A549 (cell line): ENCODE data around the gene REV1. TPM values are rescaled to one million over a fixed set of nuclear protein-coding genes. Genes with fewer than 3 reads are reported as not detected.

ENCODE experiments used
- ATAC-seq, 2 experiments: fragments of 200-7000 bp in 1 of 2; fragments of >200 bp in 1 of 2; cut with Nextera tagmentation in 1 of 2; cut with Tn5 transposase in 1 of 2; 3 replicates each; pipeline versions ENCODE4 v1.8.0 to v1.9.1; 2018 to 2020; ENCODE audit warnings: mild to moderate bottlenecking in 1 of 2, moderate library complexity in 1 of 2
- CTCF ChIA-PET: fragments of 300-600 bp; sonication (Branson Sonifier 250); formaldehyde crosslinking; extraction: SDS; loops from one replicate; lab custom pipeline; 2021; ENCODE audit warnings: antibody characterized with exemption, inconsistent platforms; lab: Yijun Ruan, JAX
- POLR2A ChIA-PET: fragments of 350-600 bp; formaldehyde crosslinking; extraction: SDS; loops from one replicate; lab custom pipeline; 2021; ENCODE audit warnings: antibody characterized with exemption, inconsistent platforms; lab: Yijun Ruan, JAX
- DNase-seq, 2 experiments: peaks; one replicate each; pipeline versions ENCODE4 v3.0.0 to v3.0.0-alpha.2; 2011 to 2016; ENCODE audit warnings: low read depth in 1 of 2, low spot score in 1 of 2
- FAIRE-seq: peaks from 2 replicates; lab custom pipeline; 2011; peaks lifted over from hg19 to GRCh38; lab: Jason Lieb, UNC
- H3K27ac ChIP-seq, 2 experiments: fragments of >200 bp; sonication (Bioruptor Twin); formaldehyde crosslinking; 3 replicates each; pipeline ENCODE4 v1.5.1; 2016 to 2017
- H3K4me1 ChIP-seq: fragments of >200 bp; sonication (Bioruptor Twin); formaldehyde crosslinking; 3 replicates; pipeline ENCODE4 v1.6.1; 2016
- H3K4me2 ChIP-seq: fragments of >200 bp; sonication (Bioruptor Twin); formaldehyde crosslinking; 3 replicates; pipeline ENCODE4 v1.6.1; 2016
- H3K4me3 ChIP-seq: fragments of >200 bp; sonication (Bioruptor Twin); formaldehyde crosslinking; 3 replicates; pipeline ENCODE4 v1.5.1; 2016
- H3K9me3 ChIP-seq: fragments of >200 bp; sonication (Bioruptor Twin); formaldehyde crosslinking; 3 replicates; pipeline ENCODE4 v1.6.1; 2016
- CBX2 ChIP-seq: fragments of 200-600 bp; sonication (generic); IDR thresholded peaks from 2 replicates; pipeline ENCODE4 v1.6.1; 2016; ENCODE audit warnings: low read depth, mild to moderate bottlenecking, borderline replicate concordance
- CEBPB ChIP-seq, 2 experiments: fragments of >200 bp in 1 of 2; sonication (Bioruptor Twin) in 1 of 2; formaldehyde crosslinking in 1 of 2; IDR thresholded peaks; 2 replicates each; pipeline ENCODE4 v1.6.1; 2012 to 2016
- CHD2 ChIP-seq: fragments of 150-350 bp; IDR thresholded peaks from 2 replicates; pipeline ENCODE4 v1.6.1; 2014; ENCODE audit warnings: low read length; ENCODE audit not compliant: partially characterized antibody
- CTCF ChIP-seq: fragments of >200 bp; sonication (Bioruptor Twin); formaldehyde crosslinking; IDR thresholded peaks from 3 replicates; pipeline ENCODE4 v1.5.1; 2016
- E2F6 ChIP-seq: IDR thresholded peaks from 2 replicates; pipeline ENCODE4 v1.6.1; 2012; ENCODE audit warnings: low read depth, borderline replicate concordance
- EHF ChIP-seq: fragments of 250-450 bp; sonication (Bioruptor Pico); IDR thresholded peaks from 2 replicates; pipeline ENCODE4 v1.5.0; 2020; ENCODE audit warnings: mild to moderate bottlenecking
- EP300 ChIP-seq, 2 experiments: fragments of >200 bp; sonication (Bioruptor Twin); formaldehyde crosslinking; IDR thresholded peaks; 2 replicates in 1 of 2; 3 replicates in 1 of 2; pipeline ENCODE4 v1.6.1; 2016 to 2017
- FOSB ChIP-seq: fragments of 250-450 bp; sonication (Bioruptor Pico); IDR thresholded peaks from 2 replicates; pipeline ENCODE4 v1.5.0; 2020; ENCODE audit warnings: mild to moderate bottlenecking, moderate library complexity
- FOSL2 ChIP-seq, 2 experiments: fragments of 450-650 bp in 1 of 2; fragments of >200 bp in 1 of 2; sonication (Bioruptor Twin) in 1 of 2; formaldehyde crosslinking; IDR thresholded peaks; 2 replicates each; pipeline versions ENCODE4 v1.5.0 to v1.6.1; 2016 to 2020; ENCODE audit warnings: mild to moderate bottlenecking in 1 of 2, moderate library complexity in 1 of 2
- HEYL ChIP-seq: fragments of 250-450 bp; sonication (Bioruptor Pico); IDR thresholded peaks from 2 replicates; pipeline ENCODE4 v1.8.0; 2021; ENCODE audit warnings: mild to moderate bottlenecking, moderate library complexity
- HOXB13 ChIP-seq: fragments of 250-450 bp; sonication (Bioruptor Pico); IDR thresholded peaks from 2 replicates; pipeline ENCODE4 v1.5.0; 2020; ENCODE audit warnings: low read depth, mild to moderate bottlenecking, moderate library complexity
- HOXB5 ChIP-seq: fragments of 250-450 bp; sonication (Bioruptor Pico); IDR thresholded peaks from 2 replicates; pipeline ENCODE4 v1.5.0; 2020; ENCODE audit warnings: mild to moderate bottlenecking, moderate library complexity
- KDM1A ChIP-seq: fragments of 200-600 bp; sonication (generic); IDR thresholded peaks from 2 replicates; pipeline ENCODE4 v1.6.1; 2016; ENCODE audit warnings: low read depth, mild to moderate bottlenecking
- MAX ChIP-seq: IDR thresholded peaks from 2 replicates; pipeline ENCODE4 v1.6.1; 2012
- MYC ChIP-seq: IDR thresholded peaks from 2 replicates; pipeline ENCODE4 v1.6.1; 2012; ENCODE audit warnings: mild to moderate bottlenecking, inconsistent platforms, low read length, improper control_type of control experiment, borderline replicate concordance
- PHF8 ChIP-seq: fragments of 200-600 bp; sonication (generic); IDR thresholded peaks from 2 replicates; pipeline ENCODE4 v1.6.1; 2016; ENCODE audit warnings: low read depth, mild to moderate bottlenecking, antibody characterized with exemption, moderate library complexity, borderline replicate concordance
- POLR2A ChIP-seq: IDR thresholded peaks from 2 replicates; pipeline ENCODE4 v1.6.1; 2012; ENCODE audit warnings: mild to moderate bottlenecking, low read length
- POLR2AphosphoS2 ChIP-seq: conservative IDR thresholded peaks from 2 replicates; pipeline ENCODE4 v1.6.1; 2012; ENCODE audit warnings: low read length, improper control_type of control experiment, inconsistent platforms
- SMC3 ChIP-seq: fragments of >200 bp; sonication (Bioruptor Twin); formaldehyde crosslinking; IDR thresholded peaks from 3 replicates; pipeline ENCODE4 v1.6.1; 2018; ENCODE audit warnings: inconsistent platforms
- ZC3H11A ChIP-seq: fragments of 450-650 bp; IDR thresholded peaks from 2 replicates; pipeline ENCODE4 v1.6.1; 2014; ENCODE audit warnings: antibody characterized with exemption, mild to moderate bottlenecking
- WGBS: methylation state at CpG from one replicate; pipeline ENCODE4 v1.1.6; 2017; ENCODE audit errors: missing lambda C conversion rate; 5-methylcytosine and 5-hydroxymethylcytosine counted together
- polyA plus RNA-seq, 4 experiments: library from polyadenylated mRNA; depleted of rRNA in 3 of 4; stranded (reverse); fragments of >200 nt; fragmentation: RNase III in 1 of 4; extraction: RNeasy Plus Mini Kit Qiagen cat#74134 plus additional on column Dnase treatment in 1 of 4; gene quantifications; 2 replicates in 3 of 4; 3 replicates in 1 of 4; pipeline ENCODE4 v1.2.3, GENCODE V29; 2011 to 2017

REV1 gene
- polyA plus RNA-seq, 2 of the 4 experiments (the other 2 are of a cell fraction) = 12.8 to 36.2 TPM

- TF ChIP-seq POLR2AphosphoS2 (no peak), CEBPB (IDR thresholded peaks at IDR 0.05) (0 out of 4 replicates have a peak, but pooled peaks have one; percentile 14 to 22)
- Histone ChIP-seq H3K4me3 (peak overlapping the region; percentile 87), H3K27ac (peak overlapping the region; percentile 97 to 100), H3K4me2 (peak overlapping the region; percentile 83), H3K4me1 (peaks cover 21% of the 10 kb centered on the region), H3K9me3 (no peaks in the 10 kb centered on the region)
- ATAC-seq (peak; percentile 43 to 78), FAIRE-seq (no peak), DNase-seq (peak; percentile 44 to 69)
- CTCF ChIA-PET = no interaction called here
- POLR2A ChIA-PET = no interaction called here
- WGBS = under 1% methylated on average over 43 of the region's 95 CpGs
Measured at GRCh38 chr2:99489063-99489760, 605 bp downstream of the REV1 start.

- Histone ChIP-seq H3K27ac (peak overlapping the region; percentile 97 to 100), H3K4me1 (peaks cover 21% of the 10 kb centered on the region), H3K9me3 (no peaks in the 10 kb centered on the region), H3K4me2 (peak overlapping the region; percentile 83), H3K4me3 (peak overlapping the region; percentile 87)
- CTCF ChIA-PET = no interaction called here
- TF ChIP-seq CHD2 (no peak), E2F6 (no peak)
- POLR2A ChIA-PET = no interaction called here
- FAIRE-seq = no peak
- WGBS = 6% methylated on average over 8 of the region's 8 CpGs
- DNase-seq = peak in 1 of 2 experiments; percentile 28
- ATAC-seq = peak; percentile 8 to 14; a peak in 3 of 6 replicates
Measured at GRCh38 chr2:99488539-99489062, 1.2 kb downstream of the REV1 start.

GRCh38 chr2:99487906-99488305, 1.9 kb downstream of the REV1 start:
- no peak overlapping the region for H3K27ac ChIP-seq
- no peak overlapping the region for H3K4me2 ChIP-seq
- CTCF ChIA-PET = no interaction called here
- no CpG with 5 or more reads among the region's 4 CpGs for WGBS
- ATAC-seq (no peak), FAIRE-seq (no peak)
- POLR2A ChIA-PET = no interaction called here
- TF ChIP-seq CEBPB (IDR thresholded peaks at IDR 0.05) = no peak
- TF ChIP-seq FOSB (CRISPR knock-in tag) = no peak
- TF ChIP-seq PHF8 = no peak
- TF ChIP-seq SMC3 = no peak
- TF ChIP-seq MAX = no peak
- no peak for TF ChIP-seq CTCF
- no peak for TF ChIP-seq EP300 (IDR thresholded peaks at IDR 0.05)
- TF ChIP-seq POLR2A = no peak
- no peak for TF ChIP-seq ZC3H11A
- TF ChIP-seq MYC = no peak
- no peak for TF ChIP-seq CBX2
- no peak for TF ChIP-seq HEYL (CRISPR knock-in tag)
- TF ChIP-seq POLR2AphosphoS2 = no peak
- no peak for TF ChIP-seq FOSL2 (IDR thresholded peaks at IDR 0.05)
- no peak for TF ChIP-seq FOSL2 (CRISPR knock-in tag; IDR thresholded peaks at IDR 0.05)
- no peak for TF ChIP-seq EHF (CRISPR knock-in tag)
- no peak for TF ChIP-seq KDM1A
- no peak for TF ChIP-seq HOXB5 (CRISPR knock-in tag)
- no peak for TF ChIP-seq HOXB13 (CRISPR knock-in tag)
- TF ChIP-seq, all 56 proteins: peak for 0
- DNase-seq = no peak
- H3K4me1 ChIP-seq = peaks cover 21% of the 10 kb centered on the region
- H3K4me3 ChIP-seq = no peak overlapping the region
- no peaks in the 10 kb centered on the region for H3K9me3 ChIP-seq
